Caco-2 (cell line): Measurements from ENCODE around the gene TNNI3K. TPM values are rescaled to one million over a fixed set of nuclear protein-coding genes. Genes with fewer than 3 reads are reported as not detected.

Experiments used
- BruUV-seq: library from RNA; stranded (reverse); fragments of 400-500 nt; replicated peaks from 2 replicates; lab custom pipeline; 2021; lab: Mats Ljungman, UMichigan
- CTCF ChIA-PET: fragments of 300-600 bp; sonication (Branson Sonifier 250); formaldehyde crosslinking; loops from one replicate; lab custom pipeline; 2022; ENCODE audit warnings: antibody characterized with exemption; lab: Charles Lee
- POLR2A ChIA-PET: fragments of 300-600 bp; sonication (Branson Sonifier 250); formaldehyde crosslinking; loops from one replicate; lab custom pipeline; 2022; ENCODE audit warnings: antibody characterized with exemption; lab: Charles Lee
- DNase-seq, 2 experiments: peaks; one replicate each; pipeline versions ENCODE4 v3.0.0 to v3.0.0-alpha.2; 2020 to 2022
- H3K27me3 ChIP-seq: replicated peaks from 2 replicates; pipeline ENCODE4 v1.6.0; 2011; ENCODE audit warnings: low read length; ENCODE audit not compliant: control insufficient read depth, insufficient read depth
- H3K36me3 ChIP-seq: 2 replicates; pipeline ENCODE4 v1.5.1; 2011; ENCODE audit warnings: low read length; ENCODE audit not compliant: control insufficient read depth, insufficient read depth
- H3K4me1 ChIP-seq: fragments of 250-450 bp; sonication (Bioruptor Pico); 2 replicates; pipeline ENCODE4 v1.5.1; 2020; ENCODE audit warnings: mild to moderate bottlenecking
- H3K4me3 ChIP-seq: 2 replicates; pipeline ENCODE4 v1.5.1; 2011; ENCODE audit warnings: low read depth, mild to moderate bottlenecking, control low read depth, low read length
- H3K9me3 ChIP-seq: fragments of 250-450 bp; sonication (Bioruptor Pico); 2 replicates; pipeline ENCODE4 v1.5.1; 2020; ENCODE audit warnings: mild to moderate bottlenecking, moderate library complexity
- H3K27ac Mint-ChIP-seq: one replicate; pipeline ENCODE4 v1.8.0; 2022; ENCODE audit warnings: mixed read lengths; ENCODE audit not compliant: unreplicated experiment
- H3K27me3 Mint-ChIP-seq: one replicate; pipeline ENCODE4 v1.8.0; 2022; ENCODE audit warnings: mixed read lengths; ENCODE audit not compliant: insufficient read depth, unreplicated experiment
- H3K36me3 Mint-ChIP-seq: one replicate; pipeline ENCODE4 v1.8.0; 2022; ENCODE audit warnings: mild to moderate bottlenecking, mixed read lengths; ENCODE audit not compliant: insufficient read depth, unreplicated experiment
- H3K4me1 Mint-ChIP-seq: one replicate; pipeline ENCODE4 v1.8.0; 2022; ENCODE audit warnings: low read depth, mixed read lengths; ENCODE audit not compliant: unreplicated experiment
- H3K4me3 Mint-ChIP-seq: one replicate; pipeline ENCODE4 v1.8.0; 2022; ENCODE audit warnings: mild to moderate bottlenecking, moderate library complexity, mixed read lengths; ENCODE audit not compliant: unreplicated experiment
- H3K9me3 Mint-ChIP-seq: one replicate; pipeline ENCODE4 v1.8.0; 2022; ENCODE audit warnings: mixed read lengths; ENCODE audit not compliant: unreplicated experiment
- CTCF ChIP-seq, 2 experiments: fragments of 200-600 bp in 1 of 2; IDR thresholded peaks; 1 replicate in 1 of 2; 2 replicates in 1 of 2; pipeline versions ENCODE4 v1.5.1 to v1.8.0; 2011 to 2022; ENCODE audit warnings: antibody characterized with exemption in 1 of 2, control low read depth in 1 of 2, inconsistent platforms in 1 of 2, low read depth in 1 of 2, low read length in 1 of 2, mild to moderate bottlenecking in 1 of 2, moderate library complexity in 1 of 2; ENCODE audit not compliant: insufficient read depth in 1 of 2, severe bottlenecking in 1 of 2, unreplicated experiment in 1 of 2
- intact Hi-C: fragments of 100-400 bp; cut with micrococcal nuclease; formaldehyde crosslinking; loops from one replicate; pipeline ENCODE4 v1.10.0; 2022; ENCODE audit not compliant: unreplicated experiment
- total RNA-seq: library from RNA; stranded (reverse); gene quantifications from 2 replicates; pipeline ENCODE4 v1.2.3, GENCODE V29; 2022

The TNNI3K gene
- total RNA-seq, 1 experiment from 2014 or later = not detected

- Mint-ChIP-seq H3K4me1 (no peaks in the 10 kb centered on the region), H3K9me3 (no peaks in the 10 kb centered on the region), H3K27ac (no peak overlapping the region), H3K27me3 (peaks cover 3% of the 10 kb centered on the region), H3K4me3 (no peak overlapping the region), H3K36me3 (no peaks in the 10 kb centered on the region)
- no peak for TF ChIP-seq CTCF (IDR thresholded peaks at IDR 0.05; ENCODE audit: insufficient read depth in 1 of 2, low read depth in 1 of 2, low read length in 1 of 2, severe bottlenecking in 1 of 2, unreplicated experiment in 1 of 2)
- BruUV-seq = no TSS peak
- no peak for DNase-seq
- ChIA-PET CTCF (no interaction called here), POLR2A (no interaction called here)
- Histone ChIP-seq H3K4me3 (no peak overlapping the region), H3K9me3 (no peaks in the 10 kb centered on the region), H3K4me1 (no peaks in the 10 kb centered on the region), H3K27me3 (no peaks in the 10 kb centered on the region), H3K36me3 (no peaks in the 10 kb centered on the region)
- intact Hi-C loops = no loop called here
These were observed 164.1 kb downstream of the TNNI3K start for GRCh38 chr1:74399249-74399648.

- ChIA-PET CTCF (no interaction called here), POLR2A (no interaction called here)
- TF ChIP-seq CTCF (IDR thresholded peaks at IDR 0.05; ENCODE audit: insufficient read depth in 1 of 2, low read depth in 1 of 2, low read length in 1 of 2, severe bottlenecking in 1 of 2, unreplicated experiment in 1 of 2) = no peak
- Mint-ChIP-seq H3K9me3 (no peaks in the 10 kb centered on the region), H3K27ac (no peak overlapping the region), H3K36me3 (no peaks in the 10 kb centered on the region), H3K27me3 (no peaks in the 10 kb centered on the region), H3K4me1 (no peaks in the 10 kb centered on the region), H3K4me3 (no peak overlapping the region)
- no peaks in the 10 kb centered on the region for H3K4me1 ChIP-seq
- BruUV-seq = no TSS peak
- no peak for DNase-seq
- H3K27me3 ChIP-seq = no peaks in the 10 kb centered on the region
- no peak overlapping the region for H3K4me3 ChIP-seq
- intact Hi-C loops = no loop called here
- no peaks in the 10 kb centered on the region for H3K36me3 ChIP-seq
- H3K9me3 ChIP-seq = no peaks in the 10 kb centered on the region
These were observed 167.7 kb downstream of the TNNI3K start for GRCh38 chr1:74402873-74403272.

- H3K4me1 Mint-ChIP-seq = no peaks in the 10 kb centered on the region
- no peaks in the 10 kb centered on the region for H3K36me3 Mint-ChIP-seq
- no peak overlapping the region for H3K4me3 Mint-ChIP-seq
- TF ChIP-seq CTCF (IDR thresholded peaks at IDR 0.05; ENCODE audit: insufficient read depth in 1 of 2, low read depth in 1 of 2, low read length in 1 of 2, severe bottlenecking in 1 of 2, unreplicated experiment in 1 of 2) = no peak
- H3K27me3 ChIP-seq = no peaks in the 10 kb centered on the region
- no peaks in the 10 kb centered on the region for H3K36me3 ChIP-seq
- H3K4me1 ChIP-seq = no peaks in the 10 kb centered on the region
- H3K9me3 Mint-ChIP-seq = no peaks in the 10 kb centered on the region
- ChIA-PET POLR2A (no interaction called here), CTCF (no interaction called here)
- H3K27ac Mint-ChIP-seq = no peak overlapping the region
- H3K4me3 ChIP-seq = no peak overlapping the region
- no peak for DNase-seq
- H3K27me3 Mint-ChIP-seq = no peaks in the 10 kb centered on the region
- BruUV-seq = no TSS peak
- H3K9me3 ChIP-seq = no peaks in the 10 kb centered on the region
- intact Hi-C loops = no loop called here
These were observed 168.4 kb downstream of the TNNI3K start for GRCh38 chr1:74403606-74404005.
